CD8-positive, alpha-beta memory T cell (primary cell): ENCODE results near the gene GPSM1. TPM values are rescaled to one million over a fixed set of nuclear protein-coding genes. Genes with fewer than 3 reads are reported as not detected.

ENCODE experiments used
- CTCF ChIA-PET: fragments of 350-600 bp; sonication (Branson Sonifier 250); formaldehyde crosslinking; loops from one replicate; lab custom pipeline; 2021; ENCODE audit warnings: antibody characterized with exemption; lab: Charles Lee
- POLR2A ChIA-PET: fragments of 350-600 bp; sonication (Branson Sonifier 250); formaldehyde crosslinking; loops from one replicate; lab custom pipeline; 2021; ENCODE audit warnings: antibody characterized with exemption; lab: Charles Lee
- DNase-seq, 5 donors: peaks; one replicate each; pipeline versions ENCODE4 v3.0.0 to v3.0.0-alpha.2; 2020 to 2022; ENCODE audit warnings: mixed read lengths in 1 of 5
- H3K27ac ChIP-seq: one replicate; pipeline ENCODE4 v1.7.0; 2013; ENCODE audit warnings: low read depth, mild to moderate bottlenecking, low read length, moderate library complexity
- H3K27me3 ChIP-seq: 2 replicates; pipeline ENCODE4 v1.7.0; 2013; ENCODE audit warnings: low read length, mild to moderate bottlenecking; ENCODE audit not compliant: insufficient read depth, poor library complexity, severe bottlenecking
- H3K36me3 ChIP-seq: 2 replicates; pipeline ENCODE4 v1.7.0; 2013; ENCODE audit warnings: mild to moderate bottlenecking, low read length, moderate library complexity; ENCODE audit not compliant: insufficient read depth
- H3K4me1 ChIP-seq: 2 replicates; pipeline ENCODE4 v1.7.0; 2013; ENCODE audit warnings: mild to moderate bottlenecking, low read length, moderate library complexity; ENCODE audit not compliant: insufficient read depth
- H3K4me3 ChIP-seq: 2 replicates; pipeline ENCODE4 v1.7.0; 2013; ENCODE audit warnings: mild to moderate bottlenecking, low read length
- H3K9me3 ChIP-seq: 2 replicates; pipeline ENCODE4 v1.7.0; 2013; ENCODE audit warnings: mild to moderate bottlenecking, low read length
- H3K27ac Mint-ChIP-seq, 8 donors: one replicate each; pipeline ENCODE4 v1.8.0; 2020 to 2021; ENCODE audit warnings: mixed read lengths in 8 of 8, mild to moderate bottlenecking in 6 of 8, inconsistent platforms in 3 of 8, moderate library complexity in 3 of 8
- H3K27me3 Mint-ChIP-seq, 2 donors: one replicate each; pipeline ENCODE4 v1.8.0; 2020 to 2021; ENCODE audit warnings: mixed read lengths in 2 of 2, mild to moderate bottlenecking in 1 of 2, moderate library complexity in 1 of 2
- H3K36me3 Mint-ChIP-seq, 3 donors: one replicate each; pipeline ENCODE4 v1.8.0; 2020 to 2021; ENCODE audit warnings: mixed read lengths in 3 of 3, inconsistent platforms in 1 of 3, mild to moderate bottlenecking in 1 of 3
- H3K4me1 Mint-ChIP-seq, 3 donors: one replicate each; pipeline ENCODE4 v1.8.0; 2020 to 2021; ENCODE audit warnings: mixed read lengths in 3 of 3, inconsistent platforms in 1 of 3, mild to moderate bottlenecking in 1 of 3
- H3K4me3 Mint-ChIP-seq, 7 donors: one replicate each; pipeline ENCODE4 v1.8.0; 2020 to 2021; ENCODE audit warnings: mixed read lengths in 7 of 7, mild to moderate bottlenecking in 6 of 7, moderate library complexity in 4 of 7, inconsistent platforms in 2 of 7
- H3K9me3 Mint-ChIP-seq, 5 donors: one replicate each; pipeline ENCODE4 v1.8.0; 2020 to 2022; ENCODE audit warnings: mixed read lengths in 5 of 5, mild to moderate bottlenecking in 3 of 5, moderate library complexity in 2 of 5, inconsistent platforms in 1 of 5
- polyA plus RNA-seq: library from polyadenylated mRNA; unstranded; fragments of 300-500 nt; fragmentation: Illumina TruSeq; gene quantifications from one replicate; pipeline ENCODE4 v1.2.3, GENCODE V29; 2021
- total RNA-seq, 2 experiments: library from RNA; stranded (reverse); gene quantifications; one replicate each; pipeline ENCODE4 v1.2.3, GENCODE V29; 2021

The GPSM1 gene
- total and polyA plus RNA-seq, 3 experiments from 2014 or later = 1.7 to 7.5 (median 6.8) TPM

DNA sequence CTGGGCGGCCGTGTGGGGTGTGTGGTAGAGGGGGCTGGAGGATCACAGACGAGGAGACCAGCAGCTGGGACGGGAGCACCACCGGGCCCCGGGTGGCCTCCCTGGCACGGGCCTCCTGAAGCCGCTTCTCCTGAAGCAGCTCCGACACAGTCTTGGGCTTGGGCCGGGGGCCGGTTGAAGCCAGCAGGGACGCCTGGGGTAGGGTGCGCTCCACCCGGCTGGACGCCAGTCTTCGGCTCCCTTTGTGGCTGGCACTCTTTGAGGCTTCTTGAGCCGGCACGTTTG lies 51.6 kb downstream of the GPSM1 start:
- H3K27ac Mint-ChIP-seq = no peak overlapping the region
- H3K4me3 Mint-ChIP-seq = no peak overlapping the region
- Histone ChIP-seq H3K27ac (no peak overlapping the region), H3K36me3 (no peaks in the 10 kb centered on the region), H3K9me3 (no peaks in the 10 kb centered on the region), H3K4me1 (no peaks in the 10 kb centered on the region), H3K4me3 (no peak overlapping the region), H3K27me3 (no peaks in the 10 kb centered on the region)
- no peaks in the 10 kb centered on the region for H3K27me3 Mint-ChIP-seq
- ChIA-PET CTCF (no interaction called here), POLR2A (no interaction called here)
- peaks cover 0 to 32% (median 0%) of the 10 kb centered on the region in 3 donors for H3K36me3 Mint-ChIP-seq
- peaks cover 0 to 1% (median 1%) of the 10 kb centered on the region in 3 donors for H3K4me1 Mint-ChIP-seq
- no peaks in the 10 kb centered on the region for H3K9me3 Mint-ChIP-seq
- no peak for DNase-seq

DNA sequence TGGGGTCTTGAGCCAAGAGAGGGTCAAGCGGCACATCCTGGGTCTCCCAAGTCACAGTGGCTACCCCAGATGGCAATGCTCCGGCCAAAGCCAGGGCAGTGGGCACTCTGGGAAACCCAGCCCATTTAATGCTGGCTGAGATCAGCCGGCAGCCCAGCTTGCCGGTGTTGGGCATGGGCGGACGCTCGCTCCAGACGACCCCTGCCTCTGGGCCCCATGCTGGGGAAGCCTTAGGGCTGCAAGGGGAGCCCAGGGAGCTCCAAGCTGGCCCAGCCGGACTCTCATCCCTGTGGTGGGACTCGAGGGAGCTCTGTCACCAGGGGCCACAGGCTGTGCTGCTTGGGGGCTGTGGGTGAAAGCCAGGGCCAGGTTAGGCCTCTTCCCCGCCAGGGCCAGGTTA lies 52.1 kb downstream of the GPSM1 start:
- Mint-ChIP-seq H3K36me3 (peaks cover 0 to 36% (median 0%) of the 10 kb centered on the region in 3 donors), H3K27me3 (no peaks in the 10 kb centered on the region), H3K4me1 (peaks cover 0 to 6% (median 6%) of the 10 kb centered on the region in 3 donors), H3K27ac (peak overlapping the region in 1 of 8 donors; percentile 14), H3K9me3 (no peaks in the 10 kb centered on the region), H3K4me3 (no peak overlapping the region)
- CTCF ChIA-PET = no interaction called here
- no peaks in the 10 kb centered on the region for H3K9me3 ChIP-seq
- H3K36me3 ChIP-seq = no peaks in the 10 kb centered on the region
- POLR2A ChIA-PET = no interaction called here
- H3K4me1 ChIP-seq = peaks cover 3% of the 10 kb centered on the region
- DNase-seq = no peak
- no peak overlapping the region for H3K27ac ChIP-seq
- no peaks in the 10 kb centered on the region for H3K27me3 ChIP-seq
- H3K4me3 ChIP-seq = no peak overlapping the region

DNA sequence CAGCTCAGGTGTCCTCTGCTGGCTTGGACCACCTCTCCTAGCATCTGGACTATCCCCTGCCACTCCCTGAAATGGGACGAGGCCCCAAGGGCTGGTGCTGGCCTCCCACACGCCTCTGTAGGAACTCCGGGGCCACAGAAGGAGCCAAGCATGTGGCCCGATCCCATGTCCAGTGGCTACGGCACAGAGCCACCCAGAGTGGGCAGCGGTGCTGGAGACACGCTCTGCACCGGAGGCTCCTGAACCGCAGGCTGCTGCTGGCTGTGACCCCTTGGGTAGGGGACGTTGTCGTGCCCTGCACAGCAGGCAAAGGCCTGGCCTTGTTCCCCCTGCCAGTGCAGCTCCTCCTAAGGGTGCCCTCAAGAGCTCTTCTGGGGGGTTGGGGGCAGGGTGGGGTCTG lies 52.6 kb downstream of the GPSM1 start:
- H3K27me3 Mint-ChIP-seq = no peaks in the 10 kb centered on the region
- Histone ChIP-seq H3K9me3 (no peaks in the 10 kb centered on the region), H3K36me3 (no peaks in the 10 kb centered on the region), H3K4me3 (no peak overlapping the region), H3K27ac (no peak overlapping the region), H3K4me1 (peaks cover 8% of the 10 kb centered on the region), H3K27me3 (no peaks in the 10 kb centered on the region)
- no peak overlapping the region for H3K4me3 Mint-ChIP-seq
- POLR2A ChIA-PET = no interaction called here
- H3K36me3 Mint-ChIP-seq = peaks cover 4 to 41% (median 4%) of the 10 kb centered on the region in 3 donors
- H3K4me1 Mint-ChIP-seq = peaks cover 4 to 11% (median 11%) of the 10 kb centered on the region in 3 donors
- no peak overlapping the region for H3K27ac Mint-ChIP-seq
- CTCF ChIA-PET = no interaction called here
- no peaks in the 10 kb centered on the region for H3K9me3 Mint-ChIP-seq
- no peak for DNase-seq

DNA sequence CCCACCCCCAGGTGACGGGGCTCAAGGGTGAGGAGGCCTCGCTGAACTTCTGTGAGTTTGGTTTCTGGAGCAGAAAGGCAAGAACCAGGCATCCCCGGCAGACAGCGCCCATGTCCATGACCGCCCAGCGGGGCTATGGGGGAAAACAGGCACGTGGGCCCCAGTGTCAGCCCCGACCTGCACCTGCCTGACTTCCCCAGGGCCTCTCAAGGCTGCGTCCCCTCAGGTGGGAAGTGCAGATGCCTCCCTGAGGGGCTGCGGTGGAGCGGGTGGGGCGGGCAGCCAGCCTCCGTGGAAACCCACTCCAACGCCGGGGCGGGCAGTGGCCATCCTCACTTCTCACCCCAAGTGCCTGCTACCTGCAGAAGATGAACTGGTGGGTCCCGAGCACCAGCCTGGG lies 53.0 kb downstream of the GPSM1 start:
- Mint-ChIP-seq H3K27me3 (no peaks in the 10 kb centered on the region), H3K4me1 (peaks cover 9 to 16% (median 16%) of the 10 kb centered on the region in 3 donors), H3K9me3 (no peaks in the 10 kb centered on the region), H3K27ac (peak overlapping the region in 1 of 8 donors; percentile 41), H3K36me3 (peaks cover 4 to 43% (median 6%) of the 10 kb centered on the region in 3 donors), H3K4me3 (no peak overlapping the region)
- ChIA-PET CTCF (no interaction called here), POLR2A (no interaction called here)
- Histone ChIP-seq H3K27ac (no peak overlapping the region), H3K4me3 (no peak overlapping the region), H3K36me3 (no peaks in the 10 kb centered on the region), H3K9me3 (no peaks in the 10 kb centered on the region), H3K27me3 (no peaks in the 10 kb centered on the region), H3K4me1 (peaks cover 12% of the 10 kb centered on the region)
- DNase-seq = no peak

DNA sequence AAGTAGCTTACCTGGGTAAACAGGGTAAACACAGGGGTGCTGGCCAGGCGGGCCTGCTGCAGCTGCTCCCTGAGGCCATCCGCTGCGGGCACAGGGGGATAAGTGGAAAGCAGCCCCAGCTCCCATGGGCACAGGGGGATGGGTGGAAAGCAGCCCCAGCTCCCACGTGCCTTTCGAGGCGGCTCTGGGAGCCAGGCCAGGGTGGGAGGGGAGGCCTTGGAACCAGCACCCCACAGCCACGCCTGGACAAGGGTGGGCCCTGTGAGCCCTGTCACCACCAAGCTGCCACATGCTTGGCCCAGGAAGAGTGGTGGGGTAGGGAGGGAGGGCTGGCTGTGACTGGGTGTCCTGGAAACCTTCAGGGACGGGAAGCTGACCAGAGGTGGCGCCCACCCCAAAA lies 54.0 kb downstream of the GPSM1 start:
- H3K27me3 Mint-ChIP-seq = no peaks in the 10 kb centered on the region
- peaks cover 4 to 48% (median 8%) of the 10 kb centered on the region in 3 donors for H3K36me3 Mint-ChIP-seq
- Histone ChIP-seq H3K27ac (no peak overlapping the region), H3K36me3 (no peaks in the 10 kb centered on the region), H3K9me3 (no peaks in the 10 kb centered on the region), H3K4me3 (no peak overlapping the region), H3K4me1 (peaks cover 21% of the 10 kb centered on the region), H3K27me3 (no peaks in the 10 kb centered on the region)
- POLR2A ChIA-PET = no interaction called here
- CTCF ChIA-PET = no interaction called here
- peaks cover 19 to 25% (median 24%) of the 10 kb centered on the region in 3 donors for H3K4me1 Mint-ChIP-seq
- H3K4me3 Mint-ChIP-seq = no peak overlapping the region
- H3K27ac Mint-ChIP-seq = no peak overlapping the region
- DNase-seq = no peak
- H3K9me3 Mint-ChIP-seq = no peaks in the 10 kb centered on the region

DNA sequence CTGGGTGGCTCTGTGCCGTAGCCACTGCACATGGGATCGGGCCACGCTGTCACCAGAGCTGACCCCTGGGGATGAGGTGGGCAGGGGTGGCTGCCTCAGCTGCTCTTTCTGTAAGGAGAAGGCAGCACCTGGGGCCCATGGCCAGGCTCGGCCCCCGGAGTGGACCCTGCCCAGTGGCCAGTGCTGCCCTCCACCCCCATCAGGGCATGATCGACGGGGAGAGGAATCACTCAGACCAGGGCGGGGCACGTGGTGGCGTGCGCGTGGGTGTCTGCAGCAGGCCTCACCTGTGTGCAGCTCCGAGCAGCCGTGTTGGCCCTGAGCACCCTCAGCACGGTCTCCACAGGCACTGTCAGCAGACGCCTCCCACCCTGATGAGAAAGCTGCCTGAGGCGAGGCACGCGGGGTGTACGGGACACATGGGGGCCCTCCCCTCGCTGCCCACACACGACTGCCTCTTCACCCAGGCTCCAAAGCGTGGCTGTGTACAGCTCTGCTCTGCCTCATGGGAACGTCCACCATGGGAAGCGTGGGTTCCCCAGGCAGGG lies 54.7 kb downstream of the GPSM1 start:
- H3K4me1 ChIP-seq = peaks cover 21% of the 10 kb centered on the region
- H3K4me3 ChIP-seq = no peak overlapping the region
- Mint-ChIP-seq H3K27ac (no peak overlapping the region), H3K9me3 (no peaks in the 10 kb centered on the region), H3K4me3 (no peak overlapping the region), H3K27me3 (no peaks in the 10 kb centered on the region), H3K36me3 (peaks cover 4 to 50% (median 8%) of the 10 kb centered on the region in 3 donors), H3K4me1 (peaks cover 19 to 25% (median 25%) of the 10 kb centered on the region in 3 donors)
- H3K9me3 ChIP-seq = no peaks in the 10 kb centered on the region
- POLR2A ChIA-PET = no interaction called here
- DNase-seq = no peak
- H3K27ac ChIP-seq = no peak overlapping the region
- CTCF ChIA-PET = interaction anchor here (1.0 kb wide), 1 partner anchor 19 kb away, joined by 3 read pairs; no protein-coding TSS in a partner anchor
- H3K27me3 ChIP-seq = no peaks in the 10 kb centered on the region
- no peaks in the 10 kb centered on the region for H3K36me3 ChIP-seq

DNA sequence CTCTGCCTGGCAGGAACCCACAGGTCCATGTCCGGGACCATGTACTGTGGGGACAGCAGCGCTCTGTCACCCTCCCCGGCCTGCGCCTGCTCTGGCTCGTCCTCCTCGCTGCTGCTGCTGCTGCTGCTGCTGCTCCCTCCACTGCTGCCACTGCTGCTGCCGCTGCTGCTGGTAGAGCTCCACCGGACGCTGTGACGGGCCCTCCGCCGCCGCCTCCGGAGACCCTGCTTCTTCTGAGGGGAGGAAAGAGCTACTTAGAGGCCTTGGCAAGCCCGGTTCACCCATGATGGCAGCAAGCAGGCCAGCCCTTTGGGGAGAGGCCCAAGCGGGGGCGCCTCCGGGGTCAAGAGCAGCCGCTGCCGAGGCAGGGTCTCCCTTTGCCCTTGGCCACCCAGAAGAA lies 56.1 kb downstream of the GPSM1 start:
- Histone ChIP-seq H3K4me1 (peaks cover 21% of the 10 kb centered on the region), H3K4me3 (no peak overlapping the region), H3K27ac (no peak overlapping the region), H3K36me3 (no peaks in the 10 kb centered on the region), H3K9me3 (no peaks in the 10 kb centered on the region), H3K27me3 (no peaks in the 10 kb centered on the region)
- Mint-ChIP-seq H3K36me3 (peaks cover 4 to 61% (median 15%) of the 10 kb centered on the region in 3 donors), H3K9me3 (no peaks in the 10 kb centered on the region), H3K4me3 (no peak overlapping the region), H3K27me3 (peaks cover 0 to under 1% of the 10 kb centered on the region in 2 donors), H3K4me1 (peaks cover 19 to 27% (median 25%) of the 10 kb centered on the region in 3 donors), H3K27ac (no peak overlapping the region)
- ChIA-PET POLR2A (no interaction called here), CTCF (no interaction called here)
- DNase-seq = no peak

DNA sequence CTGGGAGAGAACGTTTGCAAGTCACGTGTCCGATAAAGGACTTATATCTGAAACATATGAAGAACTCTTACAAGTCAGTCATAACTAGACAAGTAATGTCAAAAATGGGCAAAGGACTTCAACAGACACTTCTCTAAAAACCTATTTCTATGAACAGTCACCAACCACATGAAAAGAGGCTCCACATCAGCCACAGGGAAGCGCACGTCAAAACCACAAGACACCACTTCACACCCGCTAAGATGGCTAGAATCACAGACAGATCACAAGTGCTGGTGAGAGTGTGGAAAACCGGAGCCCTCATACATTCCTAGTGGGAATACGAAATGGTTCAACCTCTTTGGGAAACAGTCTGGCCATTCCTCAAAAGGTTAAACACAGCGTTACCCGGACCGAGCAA lies 57.7 kb downstream of the GPSM1 start:
- H3K27ac Mint-ChIP-seq = peak overlapping the region in 7 of 8 donors; percentile 0 to 85 (median 35)
- Histone ChIP-seq H3K4me3 (no peak overlapping the region), H3K9me3 (no peaks in the 10 kb centered on the region), H3K27me3 (no peaks in the 10 kb centered on the region), H3K4me1 (peaks cover 21% of the 10 kb centered on the region), H3K27ac (no peak overlapping the region), H3K36me3 (peaks cover 6% of the 10 kb centered on the region)
- peak; percentile 25 to 70 (median 46) for DNase-seq
- peaks cover 0 to 2% of the 10 kb centered on the region in 2 donors for H3K27me3 Mint-ChIP-seq
- H3K9me3 Mint-ChIP-seq = no peaks in the 10 kb centered on the region
- peaks cover 8 to 69% (median 20%) of the 10 kb centered on the region in 3 donors for H3K36me3 Mint-ChIP-seq
- H3K4me1 Mint-ChIP-seq = peaks cover 22 to 27% (median 25%) of the 10 kb centered on the region in 3 donors
- ChIA-PET CTCF (no interaction called here), POLR2A (interaction anchor here (1.2 kb wide), 1 partner anchor 22 kb away, joined by 7 read pairs; no protein-coding TSS in a partner anchor)
- H3K4me3 Mint-ChIP-seq = peak overlapping the region in 5 of 7 donors; percentile 2 to 49 (median 41)
